Neural cell (in vitro differentiated cells): Measurements from ENCODE around the gene RAPGEF5. TPM values are rescaled to one million over a fixed set of nuclear protein-coding genes. Genes with fewer than 3 reads are reported as not detected.

Source experiments
- H2AFZ ChIP-seq: fragments of 200-600, 300-800 bp; sonication (generic), shearing (Covaris generic); 2 replicates; pipeline ENCODE4 v1.6.0; 2014; ENCODE audit warnings: low read depth, mild to moderate bottlenecking, antibody characterized with exemption, low read length, moderate library complexity
- H3F3A ChIP-seq: fragments of 200-600 bp; shearing (Covaris generic); 2 replicates; pipeline ENCODE4 v1.6.1; 2016; ENCODE audit warnings: mild to moderate bottlenecking, moderate library complexity, mixed read lengths, antibody characterized with exemption, low read length; ENCODE audit not compliant: insufficient read depth, poor library complexity, severe bottlenecking
- H3K27ac ChIP-seq: fragments of 200-600, 300-800 bp; sonication (generic), shearing (Covaris generic); 2 replicates; pipeline ENCODE4 v1.5.1; 2014; ENCODE audit warnings: mild to moderate bottlenecking, low read length, moderate library complexity
- H3K27me3 ChIP-seq: fragments of 300-800, 200-600 bp; sonication (generic), shearing (Covaris generic); 2 replicates; pipeline ENCODE4 v1.6.0; 2014; ENCODE audit warnings: mild to moderate bottlenecking, low read depth, low read length, moderate library complexity; ENCODE audit not compliant: insufficient read depth
- H3K36me3 ChIP-seq: fragments of 300-800, 200-600 bp; sonication (generic), shearing (Covaris generic); 2 replicates; pipeline ENCODE4 v1.5.1; 2014; ENCODE audit warnings: mild to moderate bottlenecking, antibody characterized with exemption, low read length, moderate library complexity; ENCODE audit not compliant: insufficient read depth
- H3K4me2 ChIP-seq: fragments of 300-800, 200-600 bp; sonication (generic), shearing (Covaris generic); 2 replicates; pipeline ENCODE4 v1.6.0; 2014; ENCODE audit warnings: mild to moderate bottlenecking, low read length
- H3K4me3 ChIP-seq: fragments of 300-800, 200-600 bp; sonication (generic), shearing (Covaris generic); 2 replicates; pipeline ENCODE4 v1.5.1; 2014; ENCODE audit warnings: mild to moderate bottlenecking, low read length, moderate library complexity
- H3K79me2 ChIP-seq: fragments of 200-600 bp; shearing (Covaris generic); replicated peaks from 2 replicates; pipeline ENCODE4 v1.6.0; 2014; ENCODE audit warnings: mild to moderate bottlenecking, low read length, moderate library complexity; ENCODE audit not compliant: insufficient read depth
- H3K9ac ChIP-seq: fragments of 300-800, 200-600 bp; sonication (generic), shearing (Covaris generic); 2 replicates; pipeline ENCODE4 v1.6.1; 2016; ENCODE audit warnings: mild to moderate bottlenecking, low read length, mixed read lengths
- H3K9me2 ChIP-seq: fragments of 200-600 bp; shearing (Covaris generic); 2 replicates; pipeline ENCODE4 v1.6.1; 2016; ENCODE audit warnings: mild to moderate bottlenecking, low read length, mixed read lengths; ENCODE audit not compliant: insufficient read depth
- H3K9me3 ChIP-seq: fragments of 200-600, 300-800 bp; sonication (generic), shearing (Covaris generic); 2 replicates; pipeline ENCODE4 v1.6.1; 2016; ENCODE audit warnings: mild to moderate bottlenecking, mixed run types, low read length, moderate library complexity, mixed read lengths
- H4K20me1 ChIP-seq: fragments of 200-600 bp; shearing (Covaris generic); 2 replicates; pipeline ENCODE4 v1.6.1; 2016; ENCODE audit warnings: mild to moderate bottlenecking, mixed run types; ENCODE audit not compliant: insufficient read depth
- EP300 ChIP-seq: fragments of 450-650 bp; conservative IDR thresholded peaks from 2 replicates; pipeline ENCODE4 v1.6.1; 2014; ENCODE audit warnings: antibody characterized with exemption, mild to moderate bottlenecking, moderate library complexity; ENCODE audit not compliant: poor library complexity, severe bottlenecking
- EZH2 ChIP-seq: fragments of 200-600, 300-800 bp; shearing (Covaris generic), sonication (generic); IDR thresholded peaks from 2 replicates; pipeline ENCODE4 v1.6.1; 2014; ENCODE audit warnings: antibody characterized with exemption, low read length, borderline replicate concordance, mild to moderate bottlenecking; ENCODE audit not compliant: insufficient read depth, poor library complexity, severe bottlenecking
- MXI1 ChIP-seq: fragments of 450-650 bp; conservative IDR thresholded peaks from 2 replicates; pipeline ENCODE4 v1.6.1; 2014; ENCODE audit warnings: antibody characterized with exemption, mild to moderate bottlenecking; ENCODE audit not compliant: poor library complexity, severe bottlenecking
- POLR2AphosphoS5 ChIP-seq: IDR thresholded peaks from 2 replicates; pipeline ENCODE4 v1.6.1; 2012
- RAD21 ChIP-seq: fragments of 450-650 bp; conservative IDR thresholded peaks from 2 replicates; pipeline ENCODE4 v1.6.1; 2014; ENCODE audit warnings: antibody characterized with exemption, mild to moderate bottlenecking, moderate library complexity
- SMC3 ChIP-seq: fragments of 450-650 bp; conservative IDR thresholded peaks from 2 replicates; pipeline ENCODE4 v1.6.1; 2014; ENCODE audit warnings: antibody characterized with exemption, mild to moderate bottlenecking, moderate library complexity; ENCODE audit not compliant: poor library complexity
- TAF1 ChIP-seq: IDR thresholded peaks from 2 replicates; pipeline ENCODE4 v1.6.1; 2012; ENCODE audit warnings: low read depth
- polyA plus RNA-seq: library from polyadenylated mRNA; depleted of rRNA; stranded (reverse); fragments of >200 nt; gene quantifications from 2 replicates; pipeline ENCODE4 v1.2.3, GENCODE V29; 2014
- TF ChIP-seq, protein P1 (sequence below): fragments of 450-650 bp; IDR thresholded peaks from 2 replicates; pipeline ENCODE4 v1.5.1; 2014; ENCODE audit warnings: antibody characterized with exemption, mild to moderate bottlenecking, moderate library complexity; ENCODE audit not compliant: poor library complexity, severe bottlenecking
- TF ChIP-seq, protein P2 (sequence below): IDR thresholded peaks from 2 replicates; pipeline ENCODE4 v1.6.1; 2012; ENCODE audit warnings: borderline replicate concordance

RAPGEF5 gene
- polyA plus RNA-seq, 1 donor from 2014 or later: 48.0 TPM

DNA sequence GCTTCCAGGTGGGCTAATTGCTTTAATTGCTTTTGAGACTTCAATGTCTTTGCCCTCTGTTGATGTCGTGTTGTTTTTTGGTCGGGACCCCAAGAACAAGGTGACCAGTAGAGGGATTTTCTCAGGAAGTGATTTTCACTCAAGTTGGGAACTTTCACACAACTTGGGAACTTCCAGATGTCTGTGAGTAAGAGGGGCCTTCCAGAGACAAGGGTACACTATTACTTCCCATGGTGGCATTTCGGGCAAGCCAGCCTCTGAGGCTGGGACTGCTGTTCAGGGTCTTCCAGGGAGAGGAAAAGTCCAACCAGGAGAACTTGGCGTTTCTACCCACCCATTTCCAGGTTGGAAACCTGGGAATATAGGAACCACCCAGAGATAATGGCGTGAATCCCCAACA is 241.3 kb downstream of the RAPGEF5 start:
- H2AFZ ChIP-seq: no peak overlapping the region
- H3F3A ChIP-seq: no peaks in the 10 kb centered on the region
- no peak overlapping the region for H3K27ac ChIP-seq
- H3K9me3 ChIP-seq: no peaks in the 10 kb centered on the region
- no peaks in the 10 kb centered on the region for H3K9me2 ChIP-seq
- TF ChIP-seq, protein P1, sequence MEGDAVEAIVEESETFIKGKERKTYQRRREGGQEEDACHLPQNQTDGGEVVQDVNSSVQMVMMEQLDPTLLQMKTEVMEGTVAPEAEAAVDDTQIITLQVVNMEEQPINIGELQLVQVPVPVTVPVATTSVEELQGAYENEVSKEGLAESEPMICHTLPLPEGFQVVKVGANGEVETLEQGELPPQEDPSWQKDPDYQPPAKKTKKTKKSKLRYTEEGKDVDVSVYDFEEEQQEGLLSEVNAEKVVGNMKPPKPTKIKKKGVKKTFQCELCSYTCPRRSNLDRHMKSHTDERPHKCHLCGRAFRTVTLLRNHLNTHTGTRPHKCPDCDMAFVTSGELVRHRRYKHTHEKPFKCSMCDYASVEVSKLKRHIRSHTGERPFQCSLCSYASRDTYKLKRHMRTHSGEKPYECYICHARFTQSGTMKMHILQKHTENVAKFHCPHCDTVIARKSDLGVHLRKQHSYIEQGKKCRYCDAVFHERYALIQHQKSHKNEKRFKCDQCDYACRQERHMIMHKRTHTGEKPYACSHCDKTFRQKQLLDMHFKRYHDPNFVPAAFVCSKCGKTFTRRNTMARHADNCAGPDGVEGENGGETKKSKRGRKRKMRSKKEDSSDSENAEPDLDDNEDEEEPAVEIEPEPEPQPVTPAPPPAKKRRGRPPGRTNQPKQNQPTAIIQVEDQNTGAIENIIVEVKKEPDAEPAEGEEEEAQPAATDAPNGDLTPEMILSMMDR: no peak
- TF ChIP-seq TAF1 (no peak), EZH2 (no peak), EP300 (no peak), MXI1 (no peak), RAD21 (no peak), POLR2AphosphoS5 (no peak), SMC3 (no peak)
- TF ChIP-seq, protein P2, sequence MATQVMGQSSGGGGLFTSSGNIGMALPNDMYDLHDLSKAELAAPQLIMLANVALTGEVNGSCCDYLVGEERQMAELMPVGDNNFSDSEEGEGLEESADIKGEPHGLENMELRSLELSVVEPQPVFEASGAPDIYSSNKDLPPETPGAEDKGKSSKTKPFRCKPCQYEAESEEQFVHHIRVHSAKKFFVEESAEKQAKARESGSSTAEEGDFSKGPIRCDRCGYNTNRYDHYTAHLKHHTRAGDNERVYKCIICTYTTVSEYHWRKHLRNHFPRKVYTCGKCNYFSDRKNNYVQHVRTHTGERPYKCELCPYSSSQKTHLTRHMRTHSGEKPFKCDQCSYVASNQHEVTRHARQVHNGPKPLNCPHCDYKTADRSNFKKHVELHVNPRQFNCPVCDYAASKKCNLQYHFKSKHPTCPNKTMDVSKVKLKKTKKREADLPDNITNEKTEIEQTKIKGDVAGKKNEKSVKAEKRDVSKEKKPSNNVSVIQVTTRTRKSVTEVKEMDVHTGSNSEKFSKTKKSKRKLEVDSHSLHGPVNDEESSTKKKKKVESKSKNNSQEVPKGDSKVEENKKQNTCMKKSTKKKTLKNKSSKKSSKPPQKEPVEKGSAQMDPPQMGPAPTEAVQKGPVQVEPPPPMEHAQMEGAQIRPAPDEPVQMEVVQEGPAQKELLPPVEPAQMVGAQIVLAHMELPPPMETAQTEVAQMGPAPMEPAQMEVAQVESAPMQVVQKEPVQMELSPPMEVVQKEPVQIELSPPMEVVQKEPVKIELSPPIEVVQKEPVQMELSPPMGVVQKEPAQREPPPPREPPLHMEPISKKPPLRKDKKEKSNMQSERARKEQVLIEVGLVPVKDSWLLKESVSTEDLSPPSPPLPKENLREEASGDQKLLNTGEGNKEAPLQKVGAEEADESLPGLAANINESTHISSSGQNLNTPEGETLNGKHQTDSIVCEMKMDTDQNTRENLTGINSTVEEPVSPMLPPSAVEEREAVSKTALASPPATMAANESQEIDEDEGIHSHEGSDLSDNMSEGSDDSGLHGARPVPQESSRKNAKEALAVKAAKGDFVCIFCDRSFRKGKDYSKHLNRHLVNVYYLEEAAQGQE: no peak
- H3K79me2 ChIP-seq: no peaks in the 10 kb centered on the region
- no peak overlapping the region for H3K4me3 ChIP-seq
- H3K9ac ChIP-seq: no peak overlapping the region
- H4K20me1 ChIP-seq: no peaks in the 10 kb centered on the region
- H3K4me2 ChIP-seq: no peak overlapping the region
- H3K27me3 ChIP-seq: no peaks in the 10 kb centered on the region
- H3K36me3 ChIP-seq: peaks cover 5% of the 10 kb centered on the region

DNA sequence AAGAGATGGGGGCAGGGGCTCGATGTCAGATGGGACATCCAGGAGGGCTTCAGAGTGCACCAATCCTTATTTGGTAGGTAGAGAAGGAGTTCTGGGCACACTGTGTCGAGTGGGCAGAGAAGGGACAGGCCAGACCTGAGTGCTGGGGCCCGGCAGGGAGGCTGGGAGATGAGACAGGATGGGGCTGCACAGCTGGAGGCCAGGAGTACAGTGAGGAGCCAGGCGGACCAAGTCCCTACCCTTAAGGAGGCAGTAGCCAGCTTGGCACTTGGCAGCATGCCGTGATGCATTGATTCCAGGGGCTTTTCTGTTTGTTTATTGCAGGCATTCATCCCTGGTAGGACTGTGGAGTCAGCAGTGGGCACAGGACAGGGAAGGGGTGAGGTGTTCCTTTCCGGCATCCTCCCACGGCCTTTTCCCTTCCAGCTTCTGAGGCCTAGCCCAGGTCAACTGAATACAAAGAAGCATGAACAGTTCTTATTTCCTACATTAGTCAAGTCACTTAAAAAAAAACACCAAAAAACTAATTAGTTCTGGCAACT is 242.4 kb downstream of the RAPGEF5 start:
- no peak overlapping the region for H3K4me3 ChIP-seq
- H3K36me3 ChIP-seq: no peaks in the 10 kb centered on the region
- no peaks in the 10 kb centered on the region for H4K20me1 ChIP-seq
- no peak overlapping the region for H3K27ac ChIP-seq
- no peak overlapping the region for H3K9ac ChIP-seq
- no peaks in the 10 kb centered on the region for H3K79me2 ChIP-seq
- H3F3A ChIP-seq: no peaks in the 10 kb centered on the region
- H2AFZ ChIP-seq: no peak overlapping the region
- no peak for TF ChIP-seq EP300
- TF ChIP-seq, protein P1: no peak
- TF ChIP-seq, protein P2: no peak
- TF ChIP-seq EZH2: no peak
- no peak for TF ChIP-seq MXI1
- TF ChIP-seq POLR2AphosphoS5: no peak
- TF ChIP-seq TAF1: no peak
- no peak for TF ChIP-seq SMC3
- no peak for TF ChIP-seq RAD21
- no peaks in the 10 kb centered on the region for H3K9me2 ChIP-seq
- no peaks in the 10 kb centered on the region for H3K27me3 ChIP-seq
- H3K9me3 ChIP-seq: no peaks in the 10 kb centered on the region
- H3K4me2 ChIP-seq: no peak overlapping the region
